NCI-H345 (cell line): ENCODE results near the gene SWAP70.
"Not testable (repeated sequence)": the region's sequence is repeated elsewhere in the genome, so short reads cannot be mapped to it uniquely, and the experiment has no call there.

Experiments used
- DNase-seq: peaks from one replicate; lab custom pipeline; 2025; lab: John Stamatoyannopoulos, UW

SWAP70 gene

GRCh38 chr11:9692691-9693090 lies 28.8 kb downstream of the SWAP70 start:
- no peak for DNase-seq

- DNase-seq, result no peak
Observed at GRCh38 chr11:9693801-9694553, 30.1 kb downstream of the SWAP70 start.

- not testable (repeated sequence) for DNase-seq
Observed at GRCh38 chr11:9695228-9695627, 31.4 kb downstream of the SWAP70 start.

GRCh38 chr11:9697766-9698165 lies 33.9 kb downstream of the SWAP70 start:
- DNase-seq, result no peak

- no peak for DNase-seq
Observed at GRCh38 chr11:9700105-9700801, 36.4 kb downstream of the SWAP70 start.

- no peak for DNase-seq
Observed at GRCh38 chr11:9701799-9702198, 37.9 kb downstream of the SWAP70 start.

GRCh38 chr11:9703280-9703679 lies 39.4 kb downstream of the SWAP70 start:
- no peak for DNase-seq

GRCh38 chr11:9704037-9704436 lies 40.2 kb downstream of the SWAP70 start:
- DNase-seq, result no peak

- no peak for DNase-seq
Observed at GRCh38 chr11:9704620-9705019, 40.7 kb downstream of the SWAP70 start.

- DNase-seq, result not testable (repeated sequence)
Observed at GRCh38 chr11:9705361-9705760, 41.5 kb downstream of the SWAP70 start.

GRCh38 chr11:9708544-9708943 lies 44.7 kb downstream of the SWAP70 start:
- DNase-seq, result no peak

GRCh38 chr11:9710223-9710622 lies 46.3 kb downstream of the SWAP70 start:
- no peak for DNase-seq

GRCh38 chr11:9710852-9711251 lies 47.0 kb downstream of the SWAP70 start:
- no peak for DNase-seq

- no peak for DNase-seq
Observed at GRCh38 chr11:9711454-9712307, 47.8 kb downstream of the SWAP70 start.

- no peak for DNase-seq
Observed at GRCh38 chr11:9714272-9714940, 50.5 kb downstream of the SWAP70 start.

- DNase-seq, result no peak
Observed at GRCh38 chr11:9716275-9717039, 52.6 kb downstream of the SWAP70 start.

- DNase-seq, result no peak
Observed at GRCh38 chr11:9717040-9717357, 53.1 kb downstream of the SWAP70 start.

- DNase-seq, result no peak
Observed at GRCh38 chr11:9717719-9718118, 53.8 kb downstream of the SWAP70 start.

- DNase-seq, result no peak
Observed at GRCh38 chr11:9718147-9718546, 54.3 kb downstream of the SWAP70 start.

GRCh38 chr11:9719566-9720289 lies 55.9 kb downstream of the SWAP70 start:
- no peak for DNase-seq

GRCh38 chr11:9720290-9720630 lies 56.4 kb downstream of the SWAP70 start:
- DNase-seq, result no peak
